MM.1S (cell line): ENCODE measurements around the gene TTC34.

Experiments used
- DNase-seq: peaks from one replicate; pipeline ENCODE4 v3.0.0-alpha.2; 2015
- H2AFZ ChIP-seq: fragments of 300-600 bp; sonication (generic); 2 replicates; pipeline ENCODE4 v1.6.0; 2016; ENCODE audit warnings: antibody characterized with exemption, low read length
- H3F3A ChIP-seq: fragments of 300-600 bp; sonication (generic); 2 replicates; pipeline ENCODE4 v1.6.1; 2016; ENCODE audit warnings: mild to moderate bottlenecking, antibody characterized with exemption, low read length, moderate library complexity, mixed read lengths; ENCODE audit not compliant: insufficient read depth
- H3K27ac ChIP-seq: fragments of 300-600 bp; sonication (generic); 2 replicates; pipeline ENCODE4 v1.5.1; 2016; ENCODE audit warnings: mild to moderate bottlenecking, low read length
- H3K27me3 ChIP-seq: fragments of 300-600 bp; sonication (generic); replicated peaks from 2 replicates; pipeline ENCODE4 v1.6.0; 2016; ENCODE audit warnings: low read length; ENCODE audit not compliant: insufficient read depth
- H3K36me3 ChIP-seq: fragments of 300-600 bp; sonication (generic); replicated peaks from 2 replicates; pipeline ENCODE4 v1.6.1; 2016; ENCODE audit warnings: mild to moderate bottlenecking, low read length, mixed read lengths; ENCODE audit not compliant: insufficient read depth
- H3K4me1 ChIP-seq: fragments of 300-600 bp; sonication (generic); 2 replicates; pipeline ENCODE4 v1.6.1; 2016; ENCODE audit warnings: low read length, mixed read lengths
- H3K4me2 ChIP-seq: fragments of 300-600 bp; sonication (generic); 2 replicates; pipeline ENCODE4 v1.6.0; 2016; ENCODE audit warnings: low read depth, low read length
- H3K4me3 ChIP-seq: fragments of 300-600 bp; sonication (generic); 2 replicates; pipeline ENCODE4 v1.5.1; 2016; ENCODE audit warnings: low read length, mixed read lengths
- H3K79me2 ChIP-seq: fragments of 300-600 bp; sonication (generic); 2 replicates; pipeline ENCODE4 v1.6.1; 2016; ENCODE audit warnings: mixed run types, low read length, mixed read lengths
- H3K9ac ChIP-seq: fragments of 300-600 bp; sonication (generic); 2 replicates; pipeline ENCODE4 v1.6.1; 2016; ENCODE audit warnings: low read length, mixed read lengths
- H3K9me2 ChIP-seq: fragments of 300-600 bp; sonication (generic); replicated peaks from 2 replicates; pipeline ENCODE4 v1.6.1; 2016; ENCODE audit warnings: mild to moderate bottlenecking, low read length, mixed read lengths; ENCODE audit not compliant: insufficient read depth
- H3K9me3 ChIP-seq: fragments of 300-600 bp; sonication (generic); replicated peaks from 2 replicates; pipeline ENCODE4 v1.6.1; 2016; ENCODE audit warnings: mild to moderate bottlenecking, low read length, mixed read lengths; ENCODE audit not compliant: insufficient read depth
- H4K20me1 ChIP-seq: fragments of 300-600 bp; sonication (generic); 2 replicates; pipeline ENCODE4 v1.6.1; 2016; ENCODE audit warnings: mild to moderate bottlenecking, low read length, moderate library complexity, mixed read lengths; ENCODE audit not compliant: insufficient read depth
- EZH2 ChIP-seq: fragments of 300-600 bp; sonication (generic); optimal IDR thresholded peaks from 2 replicates; pipeline ENCODE3; 2017; ENCODE audit warnings: low read depth, mild to moderate bottlenecking, antibody characterized with exemption, low read length, mixed read lengths
- EZH2phosphoT487 ChIP-seq: fragments of 300-600 bp; sonication (generic); IDR thresholded peaks from 2 replicates; pipeline ENCODE4 v1.6.1; 2018; ENCODE audit warnings: antibody characterized with exemption, low read length
- TF ChIP-seq, protein P1 (sequence below): fragments of 300-600 bp; sonication (generic); IDR thresholded peaks from 2 replicates; pipeline ENCODE4 v1.5.1; 2016; ENCODE audit warnings: antibody characterized with exemption, low read length, mixed read lengths

TTC34 gene

GRCh38 chr1:2835650-2836159, 34.2 kb upstream of the TTC34 start:
- Histone ChIP-seq H3F3A (no peaks in the 10 kb centered on the region), H2AFZ (no peak overlapping the region), H3K79me2 (no peaks in the 10 kb centered on the region), H3K27ac (no peak overlapping the region), H3K27me3 (peaks cover 90% of the 10 kb centered on the region), H4K20me1 (no peaks in the 10 kb centered on the region), H3K9me3 (no peaks in the 10 kb centered on the region), H3K9ac (no peak overlapping the region), H3K4me3 (no peak overlapping the region), H3K9me2 (no peaks in the 10 kb centered on the region), H3K4me2 (no peak overlapping the region), H3K4me1 (no peaks in the 10 kb centered on the region), H3K36me3 (no peaks in the 10 kb centered on the region)
- no peak for TF ChIP-seq EZH2phosphoT487
- TF ChIP-seq, protein P1, sequence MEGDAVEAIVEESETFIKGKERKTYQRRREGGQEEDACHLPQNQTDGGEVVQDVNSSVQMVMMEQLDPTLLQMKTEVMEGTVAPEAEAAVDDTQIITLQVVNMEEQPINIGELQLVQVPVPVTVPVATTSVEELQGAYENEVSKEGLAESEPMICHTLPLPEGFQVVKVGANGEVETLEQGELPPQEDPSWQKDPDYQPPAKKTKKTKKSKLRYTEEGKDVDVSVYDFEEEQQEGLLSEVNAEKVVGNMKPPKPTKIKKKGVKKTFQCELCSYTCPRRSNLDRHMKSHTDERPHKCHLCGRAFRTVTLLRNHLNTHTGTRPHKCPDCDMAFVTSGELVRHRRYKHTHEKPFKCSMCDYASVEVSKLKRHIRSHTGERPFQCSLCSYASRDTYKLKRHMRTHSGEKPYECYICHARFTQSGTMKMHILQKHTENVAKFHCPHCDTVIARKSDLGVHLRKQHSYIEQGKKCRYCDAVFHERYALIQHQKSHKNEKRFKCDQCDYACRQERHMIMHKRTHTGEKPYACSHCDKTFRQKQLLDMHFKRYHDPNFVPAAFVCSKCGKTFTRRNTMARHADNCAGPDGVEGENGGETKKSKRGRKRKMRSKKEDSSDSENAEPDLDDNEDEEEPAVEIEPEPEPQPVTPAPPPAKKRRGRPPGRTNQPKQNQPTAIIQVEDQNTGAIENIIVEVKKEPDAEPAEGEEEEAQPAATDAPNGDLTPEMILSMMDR: no peak
- no peak for TF ChIP-seq EZH2
- no peak for DNase-seq

DNA sequence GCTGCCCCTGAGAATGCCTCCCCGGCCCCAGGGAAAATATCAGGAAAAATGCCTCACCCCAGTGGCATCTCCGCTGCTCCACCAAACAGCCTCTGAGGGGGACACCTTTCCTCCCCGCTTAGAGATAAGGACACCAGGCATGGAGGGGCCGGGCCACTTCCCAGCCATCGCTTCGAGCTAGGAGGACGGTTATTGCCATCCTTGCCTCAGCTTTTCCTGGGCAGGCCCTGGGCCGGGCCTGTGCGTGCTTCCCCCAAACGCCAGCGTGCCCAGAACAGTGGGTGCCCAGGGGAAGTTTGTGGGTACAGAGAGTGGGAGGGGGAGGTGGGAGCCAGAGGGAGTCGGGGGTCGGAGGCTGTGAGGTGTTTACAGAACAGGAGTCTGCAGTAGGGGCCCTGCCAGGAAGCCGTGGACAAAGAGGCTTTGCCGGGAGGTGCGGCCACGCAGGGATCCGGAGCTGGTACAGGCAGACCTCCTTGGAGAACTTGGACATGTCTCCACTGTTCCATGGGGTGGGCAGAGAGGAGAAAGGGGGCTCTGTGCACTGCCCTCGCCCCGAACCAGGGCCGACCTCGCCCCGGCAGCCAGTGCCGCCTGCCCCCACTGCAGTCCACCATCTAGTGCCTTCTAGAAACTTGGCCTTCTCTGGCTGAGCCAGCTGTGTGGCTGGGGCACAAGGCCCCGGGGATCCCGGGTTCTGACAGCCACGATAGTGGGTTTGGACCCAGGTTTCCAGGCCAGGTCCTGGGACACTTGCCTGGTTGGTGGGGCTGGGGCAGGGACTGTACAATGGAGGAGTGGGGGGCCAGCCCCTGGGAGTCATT, 33.5 kb upstream of the TTC34 start:
- peaks cover 90% of the 10 kb centered on the region for H3K27me3 ChIP-seq
- H3K27ac ChIP-seq: no peak overlapping the region

GRCh38 chr1:2834146-2834475, 32.6 kb upstream of the TTC34 start:
- H4K20me1 ChIP-seq: no peaks in the 10 kb centered on the region

More for the DNA sequence above, 33.5 kb upstream of the TTC34 start:
- H3K4me3 ChIP-seq: no peak overlapping the region
- no peaks in the 10 kb centered on the region for H3F3A ChIP-seq
- H3K4me1 ChIP-seq: no peaks in the 10 kb centered on the region
- no peaks in the 10 kb centered on the region for H3K9me2 ChIP-seq
- H3K79me2 ChIP-seq: no peaks in the 10 kb centered on the region
- H4K20me1 ChIP-seq: no peaks in the 10 kb centered on the region
- H3K9me3 ChIP-seq: no peaks in the 10 kb centered on the region
- H3K4me2 ChIP-seq: no peak overlapping the region
- H3K36me3 ChIP-seq: no peaks in the 10 kb centered on the region
- no peak overlapping the region for H2AFZ ChIP-seq
- DNase-seq: no peak
- TF ChIP-seq EZH2phosphoT487: no peak
- TF ChIP-seq, protein P1: no peak
- TF ChIP-seq EZH2: no peak
- H3K9ac ChIP-seq: no peak overlapping the region

More at GRCh38 chr1:2834146-2834475, 32.6 kb upstream of the TTC34 start:
- Histone ChIP-seq H3K4me1 (no peaks in the 10 kb centered on the region), H3F3A (no peaks in the 10 kb centered on the region), H3K9me3 (no peaks in the 10 kb centered on the region), H3K27me3 (peaks cover 84% of the 10 kb centered on the region), H3K9ac (no peak overlapping the region), H3K9me2 (no peaks in the 10 kb centered on the region), H3K36me3 (no peaks in the 10 kb centered on the region), H2AFZ (no peak overlapping the region), H3K27ac (no peak overlapping the region), H3K4me2 (no peak overlapping the region), H3K79me2 (no peaks in the 10 kb centered on the region), H3K4me3 (no peak overlapping the region)
- no peak for DNase-seq
- TF ChIP-seq EZH2phosphoT487: no peak
